HG02840 (cell line): ENCODE measurements around the gene CPSF3.
"Not testable (repeated sequence)": the region's sequence is repeated elsewhere in the genome, so short reads cannot be mapped to it uniquely, and the experiment has no call there.

Experiments used
- ATAC-seq: cut with Tn5 transposase; IDR thresholded peaks from one replicate; pipeline ENCODE4 v1.9.1; 2021; ENCODE audit warnings: mild to moderate bottlenecking, moderate library complexity, moderate number of reproducible peaks; ENCODE audit not compliant: unreplicated experiment, low FRiP score

The CPSF3 gene

GRCh38 chr2:9493478-9493877 lies 70.0 kb downstream of the CPSF3 start:
- ATAC-seq = no peak

- no peak for ATAC-seq
Measured at GRCh38 chr2:9494081-9494480, 70.6 kb downstream of the CPSF3 start.

GRCh38 chr2:9497017-9497416 lies 73.6 kb downstream of the CPSF3 start:
- no peak for ATAC-seq

GRCh38 chr2:9498210-9498609 lies 74.8 kb downstream of the CPSF3 start:
- ATAC-seq = no peak

- ATAC-seq = no peak
Measured at GRCh38 chr2:9508931-9509330, 85.5 kb downstream of the CPSF3 start.

GRCh38 chr2:9513946-9514345 lies 90.5 kb downstream of the CPSF3 start:
- ATAC-seq = not testable (repeated sequence)

GRCh38 chr2:9517118-9517782 lies 93.8 kb downstream of the CPSF3 start:
- ATAC-seq = no peak

GRCh38 chr2:9518163-9518562 lies 94.7 kb downstream of the CPSF3 start:
- no peak for ATAC-seq

- no peak for ATAC-seq
Measured at GRCh38 chr2:9518780-9519179, 95.3 kb downstream of the CPSF3 start.

- ATAC-seq = no peak
Measured at GRCh38 chr2:9519250-9519649, 95.8 kb downstream of the CPSF3 start.
